GM12874 (cell line): ENCODE results near the gene PLEKHA3.

Experiments used
- CTCF ChIP-seq: IDR thresholded peaks from 2 replicates; pipeline ENCODE4 v1.5.1; 2011; ENCODE audit warnings: low read depth, mild to moderate bottlenecking, control low read depth, low read length, moderate library complexity; ENCODE audit not compliant: insufficient read depth

The PLEKHA3 gene

GRCh38 chr2:178514664-178515063 is 34.4 kb downstream of the PLEKHA3 start:
- no peak for TF ChIP-seq CTCF

GRCh38 chr2:178517496-178517895 is 37.2 kb downstream of the PLEKHA3 start:
- no peak for TF ChIP-seq CTCF

GRCh38 chr2:178521304-178522150 is 41.3 kb downstream of the PLEKHA3 start:
- TF ChIP-seq CTCF, result no peak

GRCh38 chr2:178522950-178523595 is 42.8 kb downstream of the PLEKHA3 start:
- TF ChIP-seq CTCF, result peak; percentile 76

GRCh38 chr2:178523596-178524134 is 43.4 kb downstream of the PLEKHA3 start:
- no peak for TF ChIP-seq CTCF

GRCh38 chr2:178526256-178526655 is 46.0 kb downstream of the PLEKHA3 start:
- TF ChIP-seq CTCF, result no peak

GRCh38 chr2:178527592-178527991 is 47.3 kb downstream of the PLEKHA3 start:
- TF ChIP-seq CTCF, result no peak
